Activated CD4-positive, CD25-positive, alpha-beta regulatory T cell treated with anti-CD3 and anti-CD28 coated beads, Interleukin-2, amount 50 U/mL, for 24 hours (primary cell): ENCODE results near the gene RPS6KA1.
A peak's percentile ranks its signal among the peaks of the same experiment; 100 is the strongest.

Experiments used
- ATAC-seq, 2 donors: fragments of 150-1000 bp; cut with Tn5 transposase; one replicate each; pipeline ENCODE4 v1.10.0; 2021; ENCODE audit warnings: mild to moderate bottlenecking in 1 of 2, moderate library complexity in 1 of 2

RPS6KA1 gene

DNA sequence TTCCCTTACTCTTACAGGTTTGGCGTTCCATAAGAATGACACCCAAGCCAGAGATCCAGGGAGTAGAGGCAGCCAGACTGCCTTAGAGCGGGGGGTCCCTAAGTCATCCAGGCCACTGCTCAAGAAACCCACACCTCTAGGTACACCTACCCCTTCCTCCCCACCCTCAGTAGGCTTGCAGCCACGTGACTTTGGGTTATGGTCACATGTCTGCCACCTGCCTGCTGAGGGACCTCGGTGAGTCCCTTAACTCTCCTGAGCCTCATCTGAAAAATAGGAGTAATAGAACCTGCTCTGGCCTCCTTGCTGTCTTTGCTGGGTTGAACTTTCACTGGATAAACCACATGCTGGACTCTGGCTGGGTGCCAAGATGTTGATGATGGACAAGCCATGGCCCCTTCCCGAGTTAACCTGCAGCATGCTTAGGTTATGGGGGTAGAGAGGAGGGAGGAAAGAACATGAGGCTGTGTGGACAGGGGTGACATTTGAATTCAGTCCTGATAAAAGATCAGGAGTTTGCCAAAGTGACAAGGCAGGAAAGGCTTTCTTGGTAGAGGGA, 4.5 kb downstream of the RPS6KA1 start:
- ATAC-seq = no peak

DNA sequence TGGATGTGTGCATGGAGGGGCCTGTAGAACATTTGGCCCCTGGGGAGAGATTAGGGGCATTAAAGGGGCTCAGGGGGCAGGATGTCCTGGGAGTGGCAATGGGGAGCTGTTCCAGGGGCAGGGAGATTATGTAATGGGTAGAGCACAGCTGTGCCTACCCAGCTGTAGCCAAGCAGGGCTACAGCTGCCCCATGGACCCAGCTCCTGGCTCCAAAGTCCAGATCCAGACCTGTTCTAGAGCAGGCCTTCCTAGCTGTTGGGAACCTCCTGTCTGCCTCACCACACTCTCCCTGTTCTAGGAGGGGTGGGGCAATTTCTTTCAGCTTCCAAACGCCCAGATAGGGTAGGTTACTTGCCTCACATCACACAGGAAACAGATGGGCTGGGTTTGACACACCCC, 5.6 kb downstream of the RPS6KA1 start:
- no peak for ATAC-seq

DNA sequence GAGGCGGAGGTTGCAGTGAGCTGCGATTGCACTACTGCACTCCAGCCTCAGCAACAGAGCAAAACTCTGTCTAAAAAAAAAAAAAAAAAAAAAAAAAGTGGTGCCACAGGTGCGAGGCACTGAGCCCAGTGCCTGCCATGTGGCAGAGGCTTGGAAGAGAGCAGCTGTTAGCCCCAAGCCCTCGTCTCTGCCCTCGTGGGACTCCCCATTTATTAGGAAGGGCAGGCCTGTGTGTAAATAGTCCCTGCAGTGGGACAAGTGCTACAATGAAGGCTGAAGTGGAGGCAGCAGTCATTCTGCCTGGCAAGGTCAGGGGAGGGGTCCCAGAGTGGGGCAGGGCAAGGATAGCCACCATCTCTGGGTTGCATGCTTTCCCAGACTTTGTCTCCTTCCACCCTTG, 6.5 kb downstream of the RPS6KA1 start:
- no peak for ATAC-seq

DNA sequence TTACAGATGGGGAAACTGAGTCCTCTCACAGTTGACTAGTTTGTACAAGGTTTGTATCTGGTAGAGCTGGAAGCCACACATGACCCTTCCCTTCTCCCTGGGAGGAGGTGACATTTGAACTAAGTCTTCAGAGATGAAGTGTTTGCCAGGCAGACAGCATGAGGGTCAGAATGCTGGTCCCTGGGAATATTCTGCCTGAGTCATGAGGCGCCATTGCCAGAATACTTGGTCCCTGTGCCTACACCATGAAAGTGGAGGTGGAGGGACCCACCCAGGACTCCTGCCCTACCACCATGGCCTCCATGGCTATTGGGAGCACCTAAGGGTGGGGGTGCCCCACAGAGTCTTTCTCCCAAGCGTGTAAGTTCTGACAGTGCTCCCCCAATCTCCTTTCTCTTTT, 7.0 kb downstream of the RPS6KA1 start:
- no peak for ATAC-seq

DNA sequence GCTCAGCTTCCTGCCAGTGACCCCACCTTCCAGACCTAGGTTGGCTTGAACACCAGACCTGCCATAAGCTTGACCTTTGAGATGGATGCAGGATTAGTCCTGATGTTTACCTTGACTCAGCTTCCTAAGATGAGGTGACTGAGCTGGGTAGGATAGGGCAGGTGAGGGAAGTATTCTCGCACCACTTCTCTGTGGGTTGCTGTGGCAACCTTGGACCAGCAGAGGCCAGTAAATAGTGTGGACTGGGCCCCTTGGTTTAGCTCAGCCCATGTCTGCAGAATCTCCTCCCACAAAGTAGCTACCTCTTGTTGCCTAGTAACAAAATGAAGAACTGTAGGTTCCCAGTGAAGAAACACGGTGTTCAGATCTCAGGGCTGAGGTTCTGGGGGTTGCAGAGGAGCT, 8.4 kb downstream of the RPS6KA1 start:
- ATAC-seq = no peak

DNA sequence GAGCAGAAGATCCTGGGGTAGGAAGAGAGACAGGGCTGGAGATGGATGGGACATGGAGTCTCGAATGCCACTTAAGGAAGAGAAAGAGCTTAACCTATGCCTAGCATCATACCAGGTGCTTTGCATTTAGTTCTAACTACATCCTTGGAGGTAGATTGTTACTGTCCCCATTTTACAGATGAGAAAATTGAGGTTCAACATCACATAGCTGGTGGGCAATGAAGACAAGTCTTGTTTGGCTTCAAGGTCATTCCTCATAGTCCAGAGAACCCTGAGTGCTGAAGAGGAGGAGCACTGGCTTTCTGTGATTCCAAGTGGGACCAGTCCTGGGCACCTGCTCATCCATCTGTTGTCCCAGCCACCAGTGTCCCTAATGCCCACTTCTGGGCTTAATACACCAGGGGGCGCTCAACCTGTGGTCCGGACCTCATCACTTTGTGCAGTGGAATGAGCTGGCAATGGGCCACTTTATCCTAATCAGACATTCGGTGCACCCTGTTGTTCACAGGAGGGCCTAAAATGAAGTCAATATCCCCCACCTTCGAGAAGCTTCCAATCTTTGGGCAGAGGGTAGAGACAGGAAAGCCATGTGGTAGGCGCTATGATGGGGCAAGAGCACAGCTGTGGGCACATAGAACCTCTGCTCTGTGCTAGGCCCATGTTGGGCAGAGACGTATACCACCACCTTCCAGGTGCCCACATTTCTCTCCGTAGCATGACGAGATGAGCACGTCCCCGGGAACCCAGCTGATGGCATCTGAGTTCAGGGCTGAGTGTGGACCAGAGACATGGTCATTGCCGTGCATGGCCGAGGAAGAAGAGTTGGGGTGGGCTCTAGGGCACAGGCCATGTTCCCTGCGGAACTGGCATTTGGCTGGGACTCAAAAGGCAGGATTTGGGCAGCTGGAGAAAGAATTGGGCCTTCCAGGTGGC, 9.2 kb downstream of the RPS6KA1 start:
- no peak for ATAC-seq

DNA sequence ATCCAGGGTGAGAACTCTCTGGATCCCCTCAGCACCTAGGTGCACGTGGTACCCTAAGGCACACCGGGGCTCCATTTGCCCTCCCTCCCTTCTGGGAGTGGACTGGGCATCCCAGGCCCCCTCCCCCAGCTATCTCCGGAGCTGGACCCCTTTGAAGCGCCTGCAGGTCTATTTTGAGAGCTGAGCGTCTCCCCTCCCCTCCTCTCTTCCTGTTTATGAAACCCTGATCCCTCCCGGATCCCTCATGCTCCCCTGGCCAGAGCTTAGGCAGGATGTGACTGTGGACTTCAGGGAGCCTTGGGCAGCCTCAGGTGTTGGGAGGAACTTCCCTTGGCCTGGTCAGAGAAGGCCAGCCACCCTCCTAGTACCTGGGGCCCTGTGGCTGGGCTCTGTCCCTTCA, 10.2 kb downstream of the RPS6KA1 start:
- ATAC-seq = no peak

DNA sequence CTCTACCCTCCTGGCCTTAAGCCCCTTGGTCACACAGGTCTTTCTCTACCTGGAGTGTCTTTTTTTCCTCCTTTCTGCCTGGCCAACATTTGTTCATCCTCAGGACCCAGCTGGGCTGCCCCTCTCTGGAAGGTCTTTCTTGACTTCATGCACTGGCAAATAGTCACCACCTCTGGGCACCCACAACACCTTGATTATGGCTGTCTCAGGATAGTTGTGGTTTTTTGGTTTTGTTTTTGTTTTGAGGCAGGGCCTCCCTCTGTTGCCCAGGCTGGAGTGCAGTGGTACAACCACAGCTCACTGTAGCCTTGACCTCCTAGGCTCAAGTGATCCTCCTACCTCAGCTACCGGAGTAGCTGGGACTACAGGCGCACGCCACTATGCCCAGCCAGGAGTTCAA, 10.8 kb downstream of the RPS6KA1 start:
- no peak for ATAC-seq

DNA sequence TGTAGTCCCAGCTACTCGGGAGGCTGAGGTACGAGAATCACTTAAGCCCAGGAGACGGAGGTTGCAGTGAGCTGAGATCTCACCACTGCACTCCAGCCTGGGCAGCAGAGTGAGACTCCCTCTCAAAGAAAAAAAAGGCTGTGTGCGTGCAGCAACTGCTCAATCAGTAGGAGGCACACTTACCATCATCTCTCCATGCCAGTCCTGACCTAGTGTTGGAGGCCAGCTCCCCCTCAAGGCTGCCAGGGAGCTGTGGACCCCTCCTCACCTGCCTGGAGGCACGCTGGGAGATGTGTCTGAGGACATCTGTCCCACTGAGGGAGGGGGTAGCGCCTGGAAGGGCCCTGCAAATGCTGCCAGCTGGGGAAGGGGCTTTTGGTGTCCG, 11.9 kb downstream of the RPS6KA1 start:
- ATAC-seq = no peak

DNA sequence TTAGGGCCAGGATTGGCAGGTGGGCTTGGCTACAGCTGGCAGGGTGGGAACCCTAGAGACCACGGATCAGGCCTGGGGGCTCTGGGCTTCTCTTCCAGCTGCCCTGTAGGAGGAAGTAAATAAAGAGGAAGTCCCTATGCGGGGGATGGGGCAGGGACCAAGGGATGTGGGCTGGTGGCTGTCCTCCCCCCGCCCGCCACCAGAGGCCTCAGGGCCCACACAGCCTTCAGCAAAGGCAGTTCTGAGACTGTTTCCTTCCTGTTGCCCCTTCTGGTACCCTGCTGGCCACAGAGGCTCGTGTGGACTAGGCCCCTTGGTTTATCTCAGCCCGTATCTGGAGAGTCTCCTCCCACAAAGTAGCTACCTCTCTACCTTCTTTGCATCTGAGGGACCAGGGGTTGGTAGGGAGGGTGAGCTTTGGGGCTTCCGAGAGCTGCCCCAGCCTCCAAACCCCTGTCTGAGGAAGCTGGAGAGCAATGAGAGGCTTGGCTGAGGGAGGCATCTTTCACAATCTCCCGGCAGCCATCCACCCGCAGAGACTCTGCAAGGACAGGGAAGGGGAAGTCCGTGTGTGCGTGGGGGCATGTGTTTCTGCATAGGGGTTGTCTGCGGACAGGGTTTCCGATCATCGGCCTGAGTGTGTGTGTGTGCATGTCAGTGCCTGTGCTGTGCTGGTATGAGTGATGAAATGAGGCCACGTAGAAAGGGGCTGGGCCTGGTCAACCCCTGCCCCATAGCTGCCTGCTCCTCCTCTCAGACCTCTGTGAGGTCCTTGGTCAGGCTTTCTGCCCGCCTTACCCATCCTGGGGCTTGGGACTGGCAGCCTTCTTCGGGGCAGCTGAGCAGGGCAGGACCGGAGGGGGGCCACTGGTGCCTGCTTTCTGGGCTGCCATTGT, 12.5 kb downstream of the RPS6KA1 start:
- peak; percentile 57 to 62 for ATAC-seq

DNA sequence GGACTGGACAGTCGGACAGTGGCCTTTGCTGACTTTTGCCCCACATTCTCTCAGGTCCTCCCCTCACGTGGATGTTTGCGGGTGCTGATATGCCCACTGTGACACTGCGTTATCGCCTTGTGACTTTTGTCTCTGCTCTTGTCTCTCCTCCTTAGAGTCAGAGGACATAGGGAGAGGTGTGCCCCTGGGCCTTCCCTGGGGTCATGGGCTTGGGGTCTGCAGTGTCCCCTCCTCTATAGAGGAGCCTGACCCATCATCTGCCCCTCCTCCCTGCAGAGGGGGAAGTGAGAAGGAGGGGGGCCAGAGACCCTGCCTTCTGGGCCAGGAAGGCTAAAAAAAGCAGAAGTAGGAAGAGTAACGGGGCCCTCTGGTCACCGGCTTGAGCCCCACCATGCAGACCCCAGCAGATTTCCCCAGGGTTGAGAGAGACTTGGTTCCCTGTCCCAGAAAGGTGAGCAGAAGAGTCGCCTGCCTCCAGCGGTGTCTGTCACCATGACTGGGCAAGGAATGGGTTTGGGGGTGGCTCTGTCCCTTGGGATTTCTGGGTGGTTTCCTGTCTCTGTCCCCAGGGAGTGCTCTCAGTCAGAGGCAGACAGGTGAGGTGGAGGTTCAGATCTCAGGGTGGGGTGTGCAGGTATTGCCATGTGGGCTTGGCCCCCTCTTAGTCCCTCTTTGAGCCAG, 13.3 kb downstream of the RPS6KA1 start:
- ATAC-seq = no peak

DNA sequence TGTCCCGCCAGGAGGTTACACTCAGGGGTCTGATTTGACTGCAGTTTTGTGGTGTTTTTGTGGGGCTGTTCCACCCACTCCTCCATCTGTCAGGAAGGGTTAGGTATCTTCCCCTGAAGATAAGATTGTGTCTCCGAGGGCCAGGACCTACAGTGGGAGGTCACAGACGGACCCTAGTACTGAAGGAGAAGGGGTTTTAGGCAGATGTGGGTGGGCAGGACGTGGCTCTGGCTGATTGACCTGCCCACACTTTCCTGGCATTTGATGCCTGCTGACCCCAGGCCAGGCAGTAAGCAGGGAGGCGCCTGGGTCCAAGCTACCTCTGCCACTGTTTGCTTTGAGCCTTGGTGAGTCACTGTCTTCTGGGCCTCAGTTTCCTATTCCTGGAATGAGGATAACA, 13.9 kb downstream of the RPS6KA1 start:
- ATAC-seq = no peak

DNA sequence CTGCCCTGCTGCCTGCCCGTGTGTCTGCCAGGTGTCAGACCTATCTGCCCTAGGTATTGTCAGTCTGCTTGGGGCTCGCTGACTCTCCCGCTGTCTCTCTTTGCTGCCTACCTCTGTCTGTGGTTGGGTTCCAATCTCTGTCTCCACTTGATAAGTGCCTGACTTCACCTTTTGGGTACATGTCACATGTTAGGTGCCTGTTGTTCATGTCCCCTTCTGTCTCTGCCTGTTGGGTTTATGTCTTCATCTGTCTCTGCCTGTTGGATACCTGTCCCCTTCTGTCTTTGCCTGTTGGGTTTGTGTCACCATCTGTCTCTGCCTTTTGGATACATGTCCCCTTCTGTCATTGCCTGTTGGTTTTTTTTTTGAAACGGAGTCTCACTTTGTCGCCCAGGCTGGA, 14.6 kb downstream of the RPS6KA1 start:
- no peak for ATAC-seq

DNA sequence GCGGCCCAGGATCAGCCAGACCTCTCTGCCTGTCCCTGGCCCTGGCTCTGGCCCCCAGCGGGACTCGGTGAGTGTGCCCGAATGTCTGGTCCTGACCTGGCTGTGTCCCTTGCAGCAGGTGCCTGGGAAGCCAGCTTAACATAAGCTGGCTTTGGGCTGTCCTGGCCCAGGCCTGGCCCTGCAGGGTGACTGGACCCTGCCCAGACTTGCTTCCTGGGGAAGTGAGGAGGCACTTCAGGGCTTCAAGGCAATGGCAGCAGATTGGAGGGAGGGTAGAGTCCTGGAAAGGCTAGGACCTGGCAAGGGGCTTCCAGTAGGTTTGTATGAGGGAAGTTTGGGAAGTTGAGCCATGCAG, 16.4 kb downstream of the RPS6KA1 start:
- ATAC-seq = no peak

DNA sequence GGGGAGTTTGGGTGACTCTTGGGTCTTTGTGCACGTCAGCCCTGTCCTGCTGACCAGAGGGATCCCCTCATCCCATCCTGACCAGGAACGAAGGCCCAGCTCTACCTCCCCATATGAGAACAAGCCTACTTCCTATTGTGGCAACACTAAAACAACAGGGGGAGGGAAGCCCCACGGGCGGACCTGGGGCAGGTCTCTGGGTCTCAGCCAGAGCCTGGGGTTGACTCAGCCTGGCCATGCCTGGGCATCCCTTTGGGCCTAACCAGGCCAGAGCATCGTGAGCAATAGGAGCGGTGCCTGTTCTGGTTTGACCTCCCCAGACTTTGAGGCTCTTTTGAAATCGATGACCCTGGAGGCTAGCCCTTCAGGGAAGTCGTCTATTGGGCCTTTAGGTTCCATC, 16.8 kb downstream of the RPS6KA1 start:
- no peak for ATAC-seq

DNA sequence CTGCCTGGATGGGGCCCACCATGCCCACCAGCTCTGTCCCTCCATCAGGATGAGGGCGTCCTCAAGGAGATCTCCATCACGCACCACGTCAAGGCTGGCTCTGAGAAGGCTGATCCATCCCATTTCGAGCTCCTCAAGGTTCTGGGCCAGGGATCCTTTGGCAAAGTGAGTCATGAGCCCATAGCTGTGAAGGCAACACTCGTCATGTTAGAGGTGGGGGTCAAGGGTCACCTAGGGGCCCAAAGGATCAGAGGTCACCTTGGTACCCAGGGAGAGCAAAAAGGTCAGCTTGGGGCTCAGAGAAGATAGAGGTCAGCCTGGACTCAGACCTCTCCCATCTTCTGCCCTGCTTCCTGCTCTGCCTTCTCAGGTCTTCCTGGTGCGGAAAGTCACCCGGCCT, 17.3 kb downstream of the RPS6KA1 start:
- no peak for ATAC-seq

DNA sequence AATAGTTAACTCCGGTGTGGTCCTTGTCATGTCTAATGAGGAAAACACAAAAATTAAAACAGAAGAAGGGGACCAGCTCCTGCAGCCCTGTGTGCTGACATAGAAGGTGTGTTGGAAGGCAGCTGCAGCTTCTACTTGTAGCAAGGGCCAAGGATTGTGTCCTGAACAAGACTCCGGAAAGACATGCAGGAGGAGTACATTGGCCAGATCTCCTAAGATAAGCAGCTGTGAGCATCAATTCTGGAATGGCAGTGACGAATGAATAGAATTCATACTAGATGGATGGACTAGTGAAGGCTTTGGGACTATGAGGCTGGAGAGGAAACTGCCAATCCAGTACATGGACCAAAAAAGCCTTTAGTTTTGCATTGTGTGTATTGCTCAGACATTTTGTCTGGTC, 19.3 kb downstream of the RPS6KA1 start:
- no peak for ATAC-seq

DNA sequence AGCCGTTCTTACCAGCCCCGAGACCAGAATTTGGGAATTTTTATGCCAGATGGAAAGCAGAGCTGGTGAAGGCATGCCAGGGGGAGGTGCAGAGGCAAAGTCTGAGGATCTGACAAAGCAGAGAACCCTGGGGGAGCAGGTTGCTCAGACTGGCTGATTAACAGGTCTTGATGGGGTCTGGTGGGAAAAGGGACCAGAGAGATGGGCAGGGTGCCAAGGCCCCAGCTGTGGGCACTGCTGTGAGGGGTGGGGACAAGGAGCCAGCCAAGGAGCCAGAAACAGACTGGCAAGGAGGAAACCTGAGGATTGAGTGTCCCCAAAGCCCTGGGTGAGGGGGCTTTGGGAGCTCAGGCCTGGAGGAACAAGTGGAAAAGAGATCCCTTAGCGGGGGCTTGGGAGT, 21.4 kb downstream of the RPS6KA1 start:
- no peak for ATAC-seq

DNA sequence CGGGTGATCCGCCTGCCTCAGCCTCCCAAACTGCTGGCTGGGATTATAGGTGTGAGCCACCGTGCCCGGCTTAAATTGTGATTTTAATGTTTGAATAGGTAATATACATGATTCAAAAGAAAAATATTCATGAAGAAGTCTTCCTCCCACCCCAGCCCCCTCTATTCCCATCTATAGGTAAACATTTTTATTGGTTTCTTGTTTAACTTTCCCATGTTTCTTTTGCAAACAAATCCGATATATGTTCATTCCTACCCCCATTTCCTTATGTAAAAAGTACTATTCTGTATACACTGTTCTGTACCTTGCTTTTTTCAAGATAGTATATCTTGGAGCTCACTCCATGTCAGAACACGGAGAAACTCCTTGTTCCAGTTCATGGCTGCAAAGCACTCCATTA, 23.2 kb downstream of the RPS6KA1 start:
- no peak for ATAC-seq

DNA sequence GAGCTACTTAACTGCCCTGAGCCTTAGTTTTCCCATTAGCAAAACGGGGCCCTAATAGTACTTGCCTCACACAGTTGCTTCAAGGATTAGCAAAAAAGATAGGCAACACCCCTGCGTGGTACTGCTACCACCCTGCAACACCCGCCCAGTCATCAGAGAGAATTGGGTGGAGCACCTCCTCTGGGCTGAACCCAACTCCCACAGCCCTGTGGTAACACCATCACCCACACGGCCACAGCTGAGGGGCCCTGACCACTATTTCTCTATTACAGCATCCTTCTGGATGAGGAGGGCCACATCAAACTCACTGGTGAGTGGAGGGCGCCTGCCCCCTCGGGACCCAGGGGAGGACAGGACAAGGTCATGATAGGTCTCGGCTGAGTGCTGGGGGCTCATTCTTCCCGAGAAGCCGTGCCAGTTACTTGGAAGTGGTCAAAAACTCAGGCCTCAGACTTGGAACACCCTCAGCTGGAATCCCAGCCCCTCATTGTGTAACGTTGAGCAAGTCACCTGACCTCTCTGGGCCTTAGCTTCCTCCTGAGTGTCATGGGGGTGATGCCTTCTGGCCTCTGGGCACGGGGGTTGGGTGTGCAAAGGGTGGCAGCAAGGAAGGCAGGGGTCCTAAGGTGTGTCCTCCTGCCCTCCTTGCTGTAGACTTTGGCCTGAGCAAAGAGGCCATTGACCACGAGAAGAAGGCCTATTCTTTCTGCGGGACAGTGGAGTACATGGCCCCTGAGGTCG, 24.6 kb downstream of the RPS6KA1 start:
- no peak for ATAC-seq

DNA sequence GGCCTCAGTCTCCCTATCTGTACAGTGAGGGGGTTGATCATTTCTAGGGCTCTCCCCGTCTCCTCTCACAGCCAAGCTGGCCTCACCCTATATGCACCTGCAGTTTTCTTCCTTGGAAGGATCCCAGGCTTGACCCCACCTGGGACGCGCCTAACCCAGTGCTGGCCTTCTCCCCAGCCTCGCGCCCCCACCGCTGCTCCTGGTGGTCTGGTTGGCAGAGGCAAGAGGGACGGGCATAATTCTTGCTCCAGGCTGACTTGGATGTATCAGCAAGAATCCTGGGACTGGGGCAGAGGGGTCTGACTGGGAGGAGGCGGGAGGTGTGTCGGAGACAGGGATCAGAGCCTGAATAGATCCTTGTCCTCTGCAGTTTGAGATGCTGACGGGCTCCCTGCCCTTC, 25.2 kb downstream of the RPS6KA1 start:
- ATAC-seq = no peak

DNA sequence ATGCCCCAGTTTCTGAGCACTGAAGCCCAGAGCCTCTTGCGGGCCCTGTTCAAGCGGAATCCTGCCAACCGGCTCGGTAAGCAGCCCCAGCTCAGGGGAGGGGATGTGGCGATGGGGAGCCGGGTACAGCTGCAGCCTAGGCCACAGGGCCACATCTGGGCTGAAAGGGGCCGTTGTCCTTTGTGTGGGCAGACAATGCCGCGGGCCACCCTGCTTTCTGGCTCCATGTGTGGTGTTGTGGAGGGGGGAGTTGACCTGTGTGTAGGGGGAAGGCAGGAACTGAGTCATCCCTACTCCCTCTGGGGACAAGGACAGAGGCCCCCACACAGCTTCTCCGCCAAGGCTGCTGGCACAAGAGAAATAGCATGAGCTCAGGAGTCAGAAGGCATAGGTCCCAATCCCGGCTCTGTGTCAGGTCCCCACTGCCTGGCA, 26.0 kb downstream of the RPS6KA1 start:
- ATAC-seq = no peak
